Gastrocnemius medialis (tissue), 4 donors: Measurements from ENCODE around the gene ELAVL2. TPM values are rescaled to one million over a fixed set of nuclear protein-coding genes. Genes with fewer than 3 reads are reported as not detected.

Experiments used
- ATAC-seq, 2 donors: fragments of 150-250 bp; one replicate each; pipeline ENCODE4 v1.9.1; 2016
- DNase-seq, 2 donors: peaks; one replicate each; pipeline ENCODE4 v3.0.0-alpha.2; 2019
- H3K27ac ChIP-seq, 4 donors: fragments of 200-600 bp; sonication (generic); 1 replicate in 1 of 4; 2 replicates in 3 of 4; pipeline ENCODE4 v1.5.1; 2016 to 2018; ENCODE audit warnings: mild to moderate bottlenecking in 2 of 4, moderate library complexity in 1 of 4
- H3K27me3 ChIP-seq, 3 donors: fragments of 200-600 bp; sonication (generic) in 2 of 3; 1 replicate in 1 of 3; 2 replicates in 2 of 3; pipeline versions ENCODE4 v1.5.1 to v1.6.0; 2016 to 2019; ENCODE audit warnings: mild to moderate bottlenecking in 1 of 3, moderate library complexity in 1 of 3
- H3K36me3 ChIP-seq, 2 donors: fragments of 200-600 bp; sonication (generic) in 1 of 2; one replicate each; pipeline ENCODE4 v1.5.1; 2017 to 2018
- H3K4me1 ChIP-seq, 2 donors: fragments of 200-600 bp; sonication (generic) in 1 of 2; one replicate each; pipeline ENCODE4 v1.5.1; 2016 to 2017; ENCODE audit warnings: mild to moderate bottlenecking in 2 of 2
- H3K4me3 ChIP-seq, 4 donors: fragments of 200-600 bp; sonication (generic) in 3 of 4; 1 replicate in 1 of 4; 2 replicates in 3 of 4; pipeline ENCODE4 v1.5.1; 2016 to 2019; ENCODE audit warnings: mild to moderate bottlenecking in 2 of 4
- H3K9me3 ChIP-seq, 3 donors: fragments of 200-600 bp; sonication (generic) in 2 of 3; 1 replicate in 1 of 3; 2 replicates in 2 of 3; pipeline ENCODE4 v1.5.1; 2016 to 2019
- POLR2A ChIP-seq, 2 donors: fragments of 450-650 bp; IDR thresholded peaks; one replicate each; pipeline ENCODE4 v1.6.1; 2017; ENCODE audit warnings: antibody characterized with exemption in 2 of 2, mild to moderate bottlenecking in 2 of 2, moderate library complexity in 2 of 2
- in situ Hi-C, 4 donors: fragments of 200-750 bp; cut with MboI; loops; one replicate each; pipeline versions ENCODE4 v1.15.0 to v1.8.0; 2017; ENCODE audit warnings: low sequenced_read_pairs in 4 of 4
- intact Hi-C: fragments of 100-400 bp; cut with DNase I; formaldehyde crosslinking; loops from one replicate; pipeline ENCODE4 v1.15.1; 2023; ENCODE audit warnings: low total_unique reads
- total RNA-seq, 4 donors: library from RNA; depleted of rRNA; stranded (reverse); fragments of >200 nt; gene quantifications; one replicate each; pipeline versions ENCODE4 v1.1.0 to v1.2.3, GENCODE V29; 2016
- TF ChIP-seq, protein P1 (sequence below), 5 experiments: fragments of 450-650 bp in 3 of 5; fragments of 200-600 bp in 2 of 5; sonication (generic) in 2 of 5; IDR thresholded peaks in 4 of 5; conservative IDR thresholded peaks in 1 of 5; 1 replicate in 4 of 5; 2 replicates in 1 of 5; pipeline ENCODE4 v1.5.1; 2016 to 2019; ENCODE audit warnings: antibody characterized with exemption in 5 of 5, mild to moderate bottlenecking in 3 of 5, moderate library complexity in 3 of 5

The ELAVL2 gene
- total RNA-seq, 4 donors from 2014 or later: not detected

- ATAC-seq: no peak
- DNase-seq: no peak
- Histone ChIP-seq H3K9me3 (no peaks in the 10 kb centered on the region), H3K27ac (no peak overlapping the region), H3K27me3 (peaks cover 63 to 91% (median 83%) of the 10 kb centered on the region in 3 donors), H3K36me3 (no peaks in the 10 kb centered on the region), H3K4me3 (peak overlapping the region in 2 of 4 donors; percentile 41 to 46), H3K4me1 (peaks cover 16 to 24% of the 10 kb centered on the region in 2 donors)
- in situ Hi-C loops (no loop called here), intact Hi-C loops (no loop called here)
- TF ChIP-seq POLR2A (IDR thresholded peaks at IDR 0.05): no peak
- TF ChIP-seq, protein P1, sequence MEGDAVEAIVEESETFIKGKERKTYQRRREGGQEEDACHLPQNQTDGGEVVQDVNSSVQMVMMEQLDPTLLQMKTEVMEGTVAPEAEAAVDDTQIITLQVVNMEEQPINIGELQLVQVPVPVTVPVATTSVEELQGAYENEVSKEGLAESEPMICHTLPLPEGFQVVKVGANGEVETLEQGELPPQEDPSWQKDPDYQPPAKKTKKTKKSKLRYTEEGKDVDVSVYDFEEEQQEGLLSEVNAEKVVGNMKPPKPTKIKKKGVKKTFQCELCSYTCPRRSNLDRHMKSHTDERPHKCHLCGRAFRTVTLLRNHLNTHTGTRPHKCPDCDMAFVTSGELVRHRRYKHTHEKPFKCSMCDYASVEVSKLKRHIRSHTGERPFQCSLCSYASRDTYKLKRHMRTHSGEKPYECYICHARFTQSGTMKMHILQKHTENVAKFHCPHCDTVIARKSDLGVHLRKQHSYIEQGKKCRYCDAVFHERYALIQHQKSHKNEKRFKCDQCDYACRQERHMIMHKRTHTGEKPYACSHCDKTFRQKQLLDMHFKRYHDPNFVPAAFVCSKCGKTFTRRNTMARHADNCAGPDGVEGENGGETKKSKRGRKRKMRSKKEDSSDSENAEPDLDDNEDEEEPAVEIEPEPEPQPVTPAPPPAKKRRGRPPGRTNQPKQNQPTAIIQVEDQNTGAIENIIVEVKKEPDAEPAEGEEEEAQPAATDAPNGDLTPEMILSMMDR (IDR thresholded peaks at IDR 0.05 in 4 of 5, conservative IDR thresholded peaks at IDR 0.05 in 1 of 5): no peak
Measured at GRCh38 chr9:23822261-23823169, 3.5 kb downstream of the ELAVL2 start.

DNA sequence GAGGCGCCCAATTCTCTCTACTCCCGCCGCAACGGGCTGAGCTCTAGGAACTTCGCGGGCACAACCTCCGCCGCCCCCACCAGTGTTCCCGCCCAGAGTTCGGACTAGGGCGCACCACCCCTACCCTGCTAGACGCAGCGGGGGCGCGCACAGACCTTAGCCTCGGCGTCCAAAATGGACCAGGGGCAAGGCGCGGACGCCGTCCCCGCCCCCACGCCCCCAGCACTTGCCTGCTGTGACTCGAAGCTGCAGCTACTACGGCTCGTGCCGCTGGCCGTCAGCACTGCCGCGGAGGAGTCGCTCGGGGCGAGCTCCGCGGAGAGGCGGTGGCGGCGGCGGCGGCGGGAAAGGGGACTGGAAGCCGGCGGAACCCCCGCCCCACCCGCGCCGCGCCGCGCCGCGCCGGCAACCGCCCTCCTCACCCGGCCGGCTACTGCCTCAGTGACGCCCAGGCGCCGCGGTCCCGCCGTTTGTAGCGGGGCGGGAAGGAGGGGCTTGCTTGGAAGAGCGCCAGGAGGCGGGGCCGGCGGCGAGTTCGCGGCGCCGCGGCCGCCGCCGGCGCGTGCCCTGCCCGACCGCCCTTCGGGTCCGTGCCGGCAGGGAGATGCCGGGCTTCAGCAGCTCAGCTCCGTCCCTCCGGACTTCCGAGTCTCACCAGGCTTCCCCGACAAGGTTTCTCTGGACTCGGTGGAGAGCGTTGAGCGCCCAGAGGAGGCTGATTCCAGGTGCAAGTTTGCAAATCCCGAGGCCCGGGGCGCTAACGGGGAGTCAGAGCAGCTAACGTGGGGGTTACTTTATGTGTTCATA lies 4.5 kb downstream of the ELAVL2 start:
- DNase-seq: no peak
- TF ChIP-seq, protein P1 (IDR thresholded peaks at IDR 0.05 in 4 of 5, conservative IDR thresholded peaks at IDR 0.05 in 1 of 5): no peak
- Histone ChIP-seq H3K27me3 (peaks cover 64 to 94% (median 75%) of the 10 kb centered on the region in 3 donors), H3K9me3 (no peaks in the 10 kb centered on the region), H3K27ac (no peak overlapping the region), H3K36me3 (no peaks in the 10 kb centered on the region), H3K4me1 (peaks cover 16 to 19% of the 10 kb centered on the region in 2 donors), H3K4me3 (peak overlapping the region; percentile 32 to 50 (median 44))
- intact Hi-C loops (no loop called here), in situ Hi-C loops (no loop called here)
- ATAC-seq: no peak

GRCh38 chr9:23820451-23821374 lies 5.3 kb downstream of the ELAVL2 start:
- peaks cover 57 to 89% (median 74%) of the 10 kb centered on the region in 3 donors for H3K27me3 ChIP-seq
- in situ Hi-C loops (no loop called here), intact Hi-C loops (no loop called here)
- DNase-seq: no peak
- H3K9me3 ChIP-seq: no peaks in the 10 kb centered on the region
- peaks cover 10 to 14% of the 10 kb centered on the region in 2 donors for H3K4me1 ChIP-seq
- no peak for ATAC-seq
- peak overlapping the region; percentile 32 to 50 (median 44) for H3K4me3 ChIP-seq
- H3K27ac ChIP-seq: no peak overlapping the region
- H3K36me3 ChIP-seq: no peaks in the 10 kb centered on the region
- TF ChIP-seq POLR2A (IDR thresholded peaks at IDR 0.05): no peak
- TF ChIP-seq, protein P1 (IDR thresholded peaks at IDR 0.05 in 4 of 5, conservative IDR thresholded peaks at IDR 0.05 in 1 of 5): no peak

DNA sequence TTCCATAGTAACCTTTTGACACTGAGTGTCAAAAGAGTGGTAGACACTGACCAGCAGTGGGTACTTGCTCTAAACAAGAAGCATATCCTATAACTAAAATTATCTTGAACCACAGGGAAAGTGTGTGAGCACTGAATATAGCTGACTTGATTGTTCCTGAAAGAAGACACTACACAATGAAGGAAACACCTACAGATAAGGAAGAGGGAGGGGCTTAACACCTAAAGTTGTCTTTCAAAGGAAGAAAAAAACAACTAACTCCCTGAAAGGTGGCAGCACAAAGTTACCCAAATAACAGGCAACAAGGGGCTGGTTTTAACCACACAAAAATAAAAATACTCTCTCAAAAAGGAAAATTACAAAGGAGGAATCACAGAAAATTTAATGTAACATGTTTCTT lies 6.6 kb downstream of the ELAVL2 start:
- ATAC-seq (no peak), DNase-seq (no peak)
- Histone ChIP-seq H3K4me3 (no peak overlapping the region), H3K9me3 (no peaks in the 10 kb centered on the region), H3K36me3 (no peaks in the 10 kb centered on the region), H3K27me3 (peaks cover 48 to 76% (median 62%) of the 10 kb centered on the region in 3 donors), H3K4me1 (peaks cover under 1 to 5% of the 10 kb centered on the region in 2 donors), H3K27ac (no peak overlapping the region)
- in situ Hi-C loops: no loop called here
- TF ChIP-seq, protein P1 (IDR thresholded peaks at IDR 0.05 in 4 of 5, conservative IDR thresholded peaks at IDR 0.05 in 1 of 5): no peak
- no peak for TF ChIP-seq POLR2A (IDR thresholded peaks at IDR 0.05)
- intact Hi-C loops: no loop called here
